SK-N-SH treated with all-trans-retinoic acid at 6 μM for 48 hours (cell line): ENCODE data around the gene CDC14B.
A peak's percentile ranks its signal among the peaks of the same experiment; 100 is the strongest.

Source experiments
- ATAC-seq: fragments of 200-7000 bp; cut with Tn5 transposase; 3 replicates; pipeline ENCODE4 v1.9.1; 2020; ENCODE audit warnings: mild to moderate bottlenecking, moderate library complexity
- BACH2 ChIP-seq: fragments of 250-450 bp; sonication (Bioruptor Pico); IDR thresholded peaks from 2 replicates; pipeline ENCODE4 v1.9.0; 2021; ENCODE audit warnings: mild to moderate bottlenecking, borderline replicate concordance
- CSDC2 ChIP-seq: fragments of 250-450 bp; sonication (Bioruptor Pico); IDR thresholded peaks from 2 replicates; pipeline ENCODE4 v1.5.0; 2020; ENCODE audit warnings: mild to moderate bottlenecking, moderate library complexity
- CSRNP3 ChIP-seq: fragments of 250-450 bp; sonication (Bioruptor Pico); IDR thresholded peaks from 2 replicates; pipeline ENCODE4 v1.5.1; 2021; ENCODE audit warnings: mild to moderate bottlenecking, moderate library complexity
- ESRRG ChIP-seq: fragments of 250-450 bp; sonication (Bioruptor Pico); IDR thresholded peaks from 2 replicates; pipeline ENCODE4 v1.6.1; 2021; ENCODE audit warnings: mild to moderate bottlenecking
- OSR1 ChIP-seq: fragments of 250-450 bp; sonication (Bioruptor Pico); IDR thresholded peaks from 2 replicates; pipeline ENCODE4 v1.8.0; 2022; ENCODE audit warnings: moderate library complexity, mild to moderate bottlenecking, inconsistent platforms
- PPARA ChIP-seq: fragments of 250-450 bp; sonication (Bioruptor Pico); IDR thresholded peaks from 2 replicates; pipeline ENCODE4 v1.5.0; 2020; ENCODE audit warnings: mild to moderate bottlenecking, borderline replicate concordance
- SNAI2 ChIP-seq: fragments of 250-450 bp; sonication (Bioruptor Pico); IDR thresholded peaks from 2 replicates; pipeline ENCODE4 v1.5.0; 2020; ENCODE audit warnings: mild to moderate bottlenecking, moderate library complexity
- TCF4 ChIP-seq: fragments of 250-450 bp; sonication (Bioruptor Pico); IDR thresholded peaks from 2 replicates; pipeline ENCODE4 v1.8.0; 2021; ENCODE audit warnings: mild to moderate bottlenecking, moderate library complexity, borderline replicate concordance
- ZFP30 ChIP-seq: fragments of 450-650 bp; formaldehyde crosslinking; IDR thresholded peaks from 2 replicates; pipeline ENCODE4 v1.5.0; 2022; ENCODE audit warnings: mild to moderate bottlenecking, moderate library complexity
- ZNF565 ChIP-seq: fragments of 450-650 bp; formaldehyde crosslinking; conservative IDR thresholded peaks from 2 replicates; pipeline ENCODE4 v1.5.0; 2020; ENCODE audit warnings: low read depth, mild to moderate bottlenecking, moderate library complexity
- ZNF8 ChIP-seq: fragments of 450-650 bp; formaldehyde crosslinking; IDR thresholded peaks from 2 replicates; pipeline ENCODE4 v1.5.0; 2020; ENCODE audit warnings: mild to moderate bottlenecking, moderate library complexity
- TF ChIP-seq, protein P1 (sequence below): fragments of 250-450 bp; sonication (Bioruptor Pico); IDR thresholded peaks from 2 replicates; pipeline ENCODE4 v1.8.0; 2021; ENCODE audit warnings: low read depth, mild to moderate bottlenecking, moderate library complexity, borderline replicate concordance
- TF ChIP-seq, protein P2 (sequence below): fragments of 250-450 bp; sonication (Bioruptor Pico); IDR thresholded peaks from 2 replicates; pipeline ENCODE4 v1.5.1; 2020; ENCODE audit warnings: low read depth, mild to moderate bottlenecking, moderate library complexity
- TF ChIP-seq, protein P3 (sequence below): fragments of 250-450 bp; sonication (Bioruptor Pico); IDR thresholded peaks from 2 replicates; pipeline ENCODE4 v1.5.0; 2020; ENCODE audit warnings: mild to moderate bottlenecking, moderate library complexity

Gene CDC14B

DNA sequence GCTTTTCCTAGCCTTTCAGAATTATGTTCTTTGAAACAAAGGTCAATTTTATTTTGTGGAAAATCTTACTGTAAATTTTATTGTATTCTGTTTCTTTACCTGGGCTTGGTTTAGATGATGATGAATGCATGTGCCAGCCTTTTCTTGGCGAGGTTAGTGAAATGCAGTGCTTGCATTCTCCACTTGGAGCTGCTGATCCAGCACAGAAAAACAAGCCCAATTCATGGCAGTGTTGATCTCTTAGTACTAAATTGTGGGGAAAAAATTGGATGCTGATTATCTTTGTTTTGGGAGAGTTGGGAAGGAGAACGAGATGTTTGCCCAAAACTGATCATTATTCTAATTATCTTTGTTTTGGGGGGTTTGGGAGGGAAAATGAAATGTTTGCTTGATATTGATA is 166.0 kb downstream of the CDC14B start:
- TF ChIP-seq, protein P1, sequence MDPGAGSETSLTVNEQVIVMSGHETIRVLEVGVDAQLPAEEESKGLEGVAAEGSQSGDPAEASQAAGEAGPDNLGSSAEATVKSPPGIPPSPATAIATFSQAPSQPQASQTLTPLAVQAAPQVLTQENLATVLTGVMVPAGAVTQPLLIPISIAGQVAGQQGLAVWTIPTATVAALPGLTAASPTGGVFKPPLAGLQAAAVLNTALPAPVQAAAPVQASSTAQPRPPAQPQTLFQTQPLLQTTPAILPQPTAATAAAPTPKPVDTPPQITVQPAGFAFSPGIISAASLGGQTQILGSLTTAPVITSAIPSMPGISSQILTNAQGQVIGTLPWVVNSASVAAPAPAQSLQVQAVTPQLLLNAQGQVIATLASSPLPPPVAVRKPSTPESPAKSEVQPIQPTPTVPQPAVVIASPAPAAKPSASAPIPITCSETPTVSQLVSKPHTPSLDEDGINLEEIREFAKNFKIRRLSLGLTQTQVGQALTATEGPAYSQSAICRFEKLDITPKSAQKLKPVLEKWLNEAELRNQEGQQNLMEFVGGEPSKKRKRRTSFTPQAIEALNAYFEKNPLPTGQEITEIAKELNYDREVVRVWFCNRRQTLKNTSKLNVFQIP (CRISPR knock-in tag): no peak
- TF ChIP-seq SNAI2 (CRISPR knock-in tag) (no peak), ZNF565 (no peak), ZFP30 (CRISPR knock-in tag) (no peak), CSDC2 (CRISPR knock-in tag) (no peak)
- TF ChIP-seq, protein P2, sequence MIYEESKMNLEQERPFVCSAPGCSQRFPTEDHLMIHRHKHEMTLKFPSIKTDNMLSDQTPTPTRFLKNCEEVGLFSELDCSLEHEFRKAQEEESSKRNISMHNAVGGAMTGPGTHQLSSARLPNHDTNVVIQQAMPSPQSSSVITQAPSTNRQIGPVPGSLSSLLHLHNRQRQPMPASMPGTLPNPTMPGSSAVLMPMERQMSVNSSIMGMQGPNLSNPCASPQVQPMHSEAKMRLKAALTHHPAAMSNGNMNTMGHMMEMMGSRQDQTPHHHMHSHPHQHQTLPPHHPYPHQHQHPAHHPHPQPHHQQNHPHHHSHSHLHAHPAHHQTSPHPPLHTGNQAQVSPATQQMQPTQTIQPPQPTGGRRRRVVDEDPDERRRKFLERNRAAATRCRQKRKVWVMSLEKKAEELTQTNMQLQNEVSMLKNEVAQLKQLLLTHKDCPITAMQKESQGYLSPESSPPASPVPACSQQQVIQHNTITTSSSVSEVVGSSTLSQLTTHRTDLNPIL (CRISPR knock-in tag): no peak
- ATAC-seq: 0 out of 3 replicates have a peak, but pooled peaks have one; percentile 15

- TF ChIP-seq SNAI2 (CRISPR knock-in tag): no peak
- TF ChIP-seq ZNF8 (CRISPR knock-in tag): no peak
- TF ChIP-seq ZNF565: no peak
- TF ChIP-seq ESRRG: no peak
- TF ChIP-seq OSR1 (CRISPR knock-in tag): no peak
- no peak for TF ChIP-seq TCF4 (CRISPR knock-in tag)
- TF ChIP-seq, protein P3, sequence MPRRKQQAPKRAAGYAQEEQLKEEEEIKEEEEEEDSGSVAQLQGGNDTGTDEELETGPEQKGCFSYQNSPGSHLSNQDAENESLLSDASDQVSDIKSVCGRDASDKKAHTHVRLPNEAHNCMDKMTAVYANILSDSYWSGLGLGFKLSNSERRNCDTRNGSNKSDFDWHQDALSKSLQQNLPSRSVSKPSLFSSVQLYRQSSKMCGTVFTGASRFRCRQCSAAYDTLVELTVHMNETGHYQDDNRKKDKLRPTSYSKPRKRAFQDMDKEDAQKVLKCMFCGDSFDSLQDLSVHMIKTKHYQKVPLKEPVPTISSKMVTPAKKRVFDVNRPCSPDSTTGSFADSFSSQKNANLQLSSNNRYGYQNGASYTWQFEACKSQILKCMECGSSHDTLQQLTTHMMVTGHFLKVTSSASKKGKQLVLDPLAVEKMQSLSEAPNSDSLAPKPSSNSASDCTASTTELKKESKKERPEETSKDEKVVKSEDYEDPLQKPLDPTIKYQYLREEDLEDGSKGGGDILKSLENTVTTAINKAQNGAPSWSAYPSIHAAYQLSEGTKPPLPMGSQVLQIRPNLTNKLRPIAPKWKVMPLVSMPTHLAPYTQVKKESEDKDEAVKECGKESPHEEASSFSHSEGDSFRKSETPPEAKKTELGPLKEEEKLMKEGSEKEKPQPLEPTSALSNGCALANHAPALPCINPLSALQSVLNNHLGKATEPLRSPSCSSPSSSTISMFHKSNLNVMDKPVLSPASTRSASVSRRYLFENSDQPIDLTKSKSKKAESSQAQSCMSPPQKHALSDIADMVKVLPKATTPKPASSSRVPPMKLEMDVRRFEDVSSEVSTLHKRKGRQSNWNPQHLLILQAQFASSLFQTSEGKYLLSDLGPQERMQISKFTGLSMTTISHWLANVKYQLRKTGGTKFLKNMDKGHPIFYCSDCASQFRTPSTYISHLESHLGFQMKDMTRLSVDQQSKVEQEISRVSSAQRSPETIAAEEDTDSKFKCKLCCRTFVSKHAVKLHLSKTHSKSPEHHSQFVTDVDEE (CRISPR knock-in tag): no peak
- no peak for TF ChIP-seq CSRNP3 (CRISPR knock-in tag)
- TF ChIP-seq BACH2 (CRISPR knock-in tag): no peak
- no peak for TF ChIP-seq PPARA (CRISPR knock-in tag)
- peak; percentile 10 for ATAC-seq
Measured at GRCh38 chr9:96450613-96451528, 168.8 kb downstream of the CDC14B start.
